GM23338 (cell line): ENCODE data around the gene IL17C.

ENCODE experiments used
- EZH2 ChIP-seq: fragments of 200-600 bp; sonication (generic); IDR thresholded peaks from one replicate; pipeline ENCODE4 v1.8.0; 2017; ENCODE audit warnings: antibody characterized with exemption, mild to moderate bottlenecking, low read depth; ENCODE audit not compliant: unreplicated experiment
- EZH2phosphoT487 ChIP-seq: fragments of 200-600 bp; sonication (generic); IDR thresholded peaks from one replicate; pipeline ENCODE4 v1.8.1; 2018; ENCODE audit warnings: antibody characterized with exemption; ENCODE audit not compliant: unreplicated experiment
- JUNB ChIP-seq: IDR thresholded peaks from one replicate; pipeline ENCODE4 v1.6.1; 2016; ENCODE audit warnings: antibody characterized with exemption; ENCODE audit not compliant: unreplicated experiment
- POLR2AphosphoS5 ChIP-seq: IDR thresholded peaks from 2 replicates; pipeline ENCODE4 v1.6.1; 2016; ENCODE audit warnings: antibody characterized with exemption, low read depth
- REST ChIP-seq: IDR thresholded peaks from one replicate; pipeline ENCODE4 v1.6.1; 2018; ENCODE audit warnings: antibody characterized with exemption; ENCODE audit not compliant: unreplicated experiment
- STAT1 ChIP-seq: IDR thresholded peaks from one replicate; pipeline ENCODE4 v1.6.1; 2016; ENCODE audit warnings: antibody characterized with exemption; ENCODE audit not compliant: unreplicated experiment
- ZNF114 ChIP-seq: fragments of 250-450 bp; sonication (Bioruptor Pico); IDR thresholded peaks from 2 replicates; pipeline ENCODE4 v1.5.0; 2020; ENCODE audit warnings: mild to moderate bottlenecking, moderate library complexity
- TF ChIP-seq, protein P1 (sequence below), 2 experiments: fragments of 200-600 bp in 1 of 2; sonication (generic) in 1 of 2; conservative IDR thresholded peaks; 2 replicates each; pipeline versions ENCODE4 v1.5.1 to v1.6.1; 2016 to 2017; ENCODE audit warnings: antibody characterized with exemption in 2 of 2, low read depth in 2 of 2, mild to moderate bottlenecking in 2 of 2, moderate library complexity in 1 of 2
- TF ChIP-seq, protein P2 (sequence below): fragments of 250-450 bp; sonication (Bioruptor Pico); IDR thresholded peaks from 2 replicates; pipeline ENCODE4 v1.5.0; 2020; ENCODE audit warnings: mild to moderate bottlenecking, moderate library complexity

- TF ChIP-seq EZH2 (no peak), REST (no peak), EZH2phosphoT487 (no peak), STAT1 (no peak), ZNF114 (CRISPR knock-in tag) (no peak), POLR2AphosphoS5 (no peak), JUNB (no peak)
- TF ChIP-seq, protein P1, sequence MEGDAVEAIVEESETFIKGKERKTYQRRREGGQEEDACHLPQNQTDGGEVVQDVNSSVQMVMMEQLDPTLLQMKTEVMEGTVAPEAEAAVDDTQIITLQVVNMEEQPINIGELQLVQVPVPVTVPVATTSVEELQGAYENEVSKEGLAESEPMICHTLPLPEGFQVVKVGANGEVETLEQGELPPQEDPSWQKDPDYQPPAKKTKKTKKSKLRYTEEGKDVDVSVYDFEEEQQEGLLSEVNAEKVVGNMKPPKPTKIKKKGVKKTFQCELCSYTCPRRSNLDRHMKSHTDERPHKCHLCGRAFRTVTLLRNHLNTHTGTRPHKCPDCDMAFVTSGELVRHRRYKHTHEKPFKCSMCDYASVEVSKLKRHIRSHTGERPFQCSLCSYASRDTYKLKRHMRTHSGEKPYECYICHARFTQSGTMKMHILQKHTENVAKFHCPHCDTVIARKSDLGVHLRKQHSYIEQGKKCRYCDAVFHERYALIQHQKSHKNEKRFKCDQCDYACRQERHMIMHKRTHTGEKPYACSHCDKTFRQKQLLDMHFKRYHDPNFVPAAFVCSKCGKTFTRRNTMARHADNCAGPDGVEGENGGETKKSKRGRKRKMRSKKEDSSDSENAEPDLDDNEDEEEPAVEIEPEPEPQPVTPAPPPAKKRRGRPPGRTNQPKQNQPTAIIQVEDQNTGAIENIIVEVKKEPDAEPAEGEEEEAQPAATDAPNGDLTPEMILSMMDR (conservative IDR thresholded peaks at IDR 0.05; ENCODE audit: low read depth in 2 of 2), result no peak
- TF ChIP-seq, protein P2, sequence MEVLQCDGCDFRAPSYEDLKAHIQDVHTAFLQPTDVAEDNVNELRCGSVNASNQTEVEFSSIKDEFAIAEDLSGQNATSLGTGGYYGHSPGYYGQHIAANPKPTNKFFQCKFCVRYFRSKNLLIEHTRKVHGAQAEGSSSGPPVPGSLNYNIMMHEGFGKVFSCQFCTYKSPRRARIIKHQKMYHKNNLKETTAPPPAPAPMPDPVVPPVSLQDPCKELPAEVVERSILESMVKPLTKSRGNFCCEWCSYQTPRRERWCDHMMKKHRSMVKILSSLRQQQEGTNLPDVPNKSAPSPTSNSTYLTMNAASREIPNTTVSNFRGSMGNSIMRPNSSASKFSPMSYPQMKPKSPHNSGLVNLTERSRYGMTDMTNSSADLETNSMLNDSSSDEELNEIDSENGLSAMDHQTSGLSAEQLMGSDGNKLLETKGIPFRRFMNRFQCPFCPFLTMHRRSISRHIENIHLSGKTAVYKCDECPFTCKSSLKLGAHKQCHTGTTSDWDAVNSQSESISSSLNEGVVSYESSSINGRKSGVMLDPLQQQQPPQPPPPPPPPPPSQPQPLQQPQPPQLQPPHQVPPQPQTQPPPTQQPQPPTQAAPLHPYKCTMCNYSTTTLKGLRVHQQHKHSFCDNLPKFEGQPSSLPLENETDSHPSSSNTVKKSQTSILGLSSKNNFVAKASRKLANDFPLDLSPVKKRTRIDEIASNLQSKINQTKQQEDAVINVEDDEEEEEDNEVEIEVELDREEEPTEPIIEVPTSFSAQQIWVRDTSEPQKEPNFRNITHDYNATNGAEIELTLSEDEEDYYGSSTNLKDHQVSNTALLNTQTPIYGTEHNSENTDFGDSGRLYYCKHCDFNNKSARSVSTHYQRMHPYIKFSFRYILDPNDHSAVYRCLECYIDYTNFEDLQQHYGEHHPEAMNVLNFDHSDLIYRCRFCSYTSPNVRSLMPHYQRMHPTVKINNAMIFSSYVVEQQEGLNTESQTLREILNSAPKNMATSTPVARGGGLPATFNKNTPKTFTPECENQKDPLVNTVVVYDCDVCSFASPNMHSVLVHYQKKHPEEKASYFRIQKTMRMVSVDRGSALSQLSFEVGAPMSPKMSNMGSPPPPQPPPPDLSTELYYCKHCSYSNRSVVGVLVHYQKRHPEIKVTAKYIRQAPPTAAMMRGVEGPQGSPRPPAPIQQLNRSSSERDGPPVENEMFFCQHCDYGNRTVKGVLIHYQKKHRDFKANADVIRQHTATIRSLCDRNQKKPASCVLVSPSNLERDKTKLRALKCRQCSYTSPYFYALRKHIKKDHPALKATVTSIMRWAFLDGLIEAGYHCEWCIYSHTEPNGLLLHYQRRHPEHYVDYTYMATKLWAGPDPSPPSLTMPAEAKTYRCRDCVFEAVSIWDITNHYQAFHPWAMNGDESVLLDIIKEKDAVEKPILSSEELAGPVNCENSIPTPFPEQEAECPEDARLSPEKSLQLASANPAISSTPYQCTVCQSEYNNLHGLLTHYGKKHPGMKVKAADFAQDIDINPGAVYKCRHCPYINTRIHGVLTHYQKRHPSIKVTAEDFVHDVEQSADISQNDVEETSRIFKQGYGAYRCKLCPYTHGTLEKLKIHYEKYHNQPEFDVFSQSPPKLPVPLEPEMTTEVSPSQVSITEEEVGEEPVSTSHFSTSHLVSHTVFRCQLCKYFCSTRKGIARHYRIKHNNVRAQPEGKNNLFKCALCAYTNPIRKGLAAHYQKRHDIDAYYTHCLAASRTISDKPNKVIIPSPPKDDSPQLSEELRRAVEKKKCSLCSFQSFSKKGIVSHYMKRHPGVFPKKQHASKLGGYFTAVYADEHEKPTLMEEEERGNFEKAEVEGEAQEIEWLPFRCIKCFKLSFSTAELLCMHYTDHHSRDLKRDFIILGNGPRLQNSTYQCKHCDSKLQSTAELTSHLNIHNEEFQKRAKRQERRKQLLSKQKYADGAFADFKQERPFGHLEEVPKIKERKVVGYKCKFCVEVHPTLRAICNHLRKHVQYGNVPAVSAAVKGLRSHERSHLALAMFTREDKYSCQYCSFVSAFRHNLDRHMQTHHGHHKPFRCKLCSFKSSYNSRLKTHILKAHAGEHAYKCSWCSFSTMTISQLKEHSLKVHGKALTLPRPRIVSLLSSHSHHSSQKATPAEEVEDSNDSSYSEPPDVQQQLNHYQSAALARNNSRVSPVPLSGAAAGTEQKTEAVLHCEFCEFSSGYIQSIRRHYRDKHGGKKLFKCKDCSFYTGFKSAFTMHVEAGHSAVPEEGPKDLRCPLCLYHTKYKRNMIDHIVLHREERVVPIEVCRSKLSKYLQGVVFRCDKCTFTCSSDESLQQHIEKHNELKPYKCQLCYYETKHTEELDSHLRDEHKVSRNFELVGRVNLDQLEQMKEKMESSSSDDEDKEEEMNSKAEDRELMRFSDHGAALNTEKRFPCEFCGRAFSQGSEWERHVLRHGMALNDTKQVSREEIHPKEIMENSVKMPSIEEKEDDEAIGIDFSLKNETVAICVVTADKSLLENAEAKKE (CRISPR knock-in tag), result no peak
Observed at GRCh38 chr16:88601313-88602036, 36.9 kb upstream of the IL17C start.
